Measurements from ENCODE around the gene MOCS1.
"Not testable (repeated sequence)": the region's sequence is repeated elsewhere in the genome, so short reads cannot be mapped to it uniquely, and the experiment has no call there.

The MOCS1 gene

GRCh38 chr6:39934131-39934757 is at the start of gene MOCS1:
Gene MOCS1, minus strand, starts transcription at chr6:39934462. Its CDS starts 45 bp downstream, at chr6:39934417.
- no peak for DNase-seq

- DNase-seq = no peak
Measured at GRCh38 chr6:39984051-39984450, 49.8 kb upstream of the MOCS1 start.

GRCh38 chr6:39983193-39983592 is 48.9 kb upstream of the MOCS1 start:
- no peak for DNase-seq

GRCh38 chr6:39982720-39983119 is 48.5 kb upstream of the MOCS1 start:
- no peak for DNase-seq

- DNase-seq = no peak
Measured at GRCh38 chr6:39980839-39981580, 46.7 kb upstream of the MOCS1 start.

- DNase-seq = no peak
Measured at GRCh38 chr6:39979461-39980328, 45.4 kb upstream of the MOCS1 start.

GRCh38 chr6:39978240-39978639 is 44.0 kb upstream of the MOCS1 start:
- DNase-seq = no peak

- DNase-seq = no peak
Measured at GRCh38 chr6:39973661-39974060, 39.4 kb upstream of the MOCS1 start.

- DNase-seq = not testable (repeated sequence)
Measured at GRCh38 chr6:39972717-39973116, 38.5 kb upstream of the MOCS1 start.

- not testable (repeated sequence) for DNase-seq
Measured at GRCh38 chr6:39971131-39971530, 36.9 kb upstream of the MOCS1 start.

- no peak for DNase-seq
Measured at GRCh38 chr6:39965751-39966150, 31.5 kb upstream of the MOCS1 start.

- no peak for DNase-seq
Measured at GRCh38 chr6:39964530-39964929, 30.3 kb upstream of the MOCS1 start.

- DNase-seq = no peak
Measured at GRCh38 chr6:39964094-39964493, 29.8 kb upstream of the MOCS1 start.

GRCh38 chr6:39962831-39963230 is 28.6 kb upstream of the MOCS1 start:
- DNase-seq = no peak

GRCh38 chr6:39961178-39961577 is 26.9 kb upstream of the MOCS1 start:
- no peak for DNase-seq

GRCh38 chr6:39958947-39959346 is 24.7 kb upstream of the MOCS1 start:
- no peak for DNase-seq

GRCh38 chr6:39956936-39957335 is 22.7 kb upstream of the MOCS1 start:
- no peak for DNase-seq

GRCh38 chr6:39953076-39953618 is 18.9 kb upstream of the MOCS1 start:
- no peak for DNase-seq

- DNase-seq = no peak
Measured at GRCh38 chr6:39952167-39952566, 17.9 kb upstream of the MOCS1 start.

GRCh38 chr6:39951716-39952115 is 17.5 kb upstream of the MOCS1 start:
- no peak for DNase-seq

GRCh38 chr6:39951191-39951590 is 16.9 kb upstream of the MOCS1 start:
- DNase-seq = no peak

- no peak for DNase-seq
Measured at GRCh38 chr6:39950125-39950720, 16.0 kb upstream of the MOCS1 start.

GRCh38 chr6:39948199-39948791 is 14.0 kb upstream of the MOCS1 start:
- DNase-seq = no peak
